ENCODE results near the gene DCP1B. TPM values are rescaled to one million over a fixed set of nuclear protein-coding genes. Genes with fewer than 3 reads are reported as not detected.

DCP1B gene
- total RNA-seq, 1 donor from 2014 or later, result 13.6 TPM

DNA sequence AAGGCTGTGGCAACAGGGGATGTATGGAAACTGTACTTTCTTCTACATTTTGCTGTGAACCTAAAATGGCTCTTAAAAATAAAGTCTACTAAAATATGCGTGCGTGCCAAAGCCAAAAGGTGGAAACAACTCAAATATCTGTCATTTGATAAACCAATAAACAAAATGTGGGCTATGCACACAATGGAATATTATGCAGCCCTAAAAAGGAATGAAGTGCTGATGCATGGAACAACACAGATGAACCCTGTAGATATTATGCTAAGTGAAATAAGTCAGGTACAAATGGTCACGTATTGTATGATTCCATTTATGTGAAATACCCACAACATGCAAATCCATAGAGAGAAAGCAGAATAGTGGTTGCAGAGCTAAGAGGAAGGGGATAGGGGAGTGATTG is 93.8 kb downstream of the DCP1B start:
- TF ChIP-seq, protein P1, sequence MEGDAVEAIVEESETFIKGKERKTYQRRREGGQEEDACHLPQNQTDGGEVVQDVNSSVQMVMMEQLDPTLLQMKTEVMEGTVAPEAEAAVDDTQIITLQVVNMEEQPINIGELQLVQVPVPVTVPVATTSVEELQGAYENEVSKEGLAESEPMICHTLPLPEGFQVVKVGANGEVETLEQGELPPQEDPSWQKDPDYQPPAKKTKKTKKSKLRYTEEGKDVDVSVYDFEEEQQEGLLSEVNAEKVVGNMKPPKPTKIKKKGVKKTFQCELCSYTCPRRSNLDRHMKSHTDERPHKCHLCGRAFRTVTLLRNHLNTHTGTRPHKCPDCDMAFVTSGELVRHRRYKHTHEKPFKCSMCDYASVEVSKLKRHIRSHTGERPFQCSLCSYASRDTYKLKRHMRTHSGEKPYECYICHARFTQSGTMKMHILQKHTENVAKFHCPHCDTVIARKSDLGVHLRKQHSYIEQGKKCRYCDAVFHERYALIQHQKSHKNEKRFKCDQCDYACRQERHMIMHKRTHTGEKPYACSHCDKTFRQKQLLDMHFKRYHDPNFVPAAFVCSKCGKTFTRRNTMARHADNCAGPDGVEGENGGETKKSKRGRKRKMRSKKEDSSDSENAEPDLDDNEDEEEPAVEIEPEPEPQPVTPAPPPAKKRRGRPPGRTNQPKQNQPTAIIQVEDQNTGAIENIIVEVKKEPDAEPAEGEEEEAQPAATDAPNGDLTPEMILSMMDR (IDR thresholded peaks at IDR 0.05; ENCODE audit: unreplicated experiment), result no peak
- no peak overlapping the region for H3K27ac Mint-ChIP-seq (ENCODE audit: unreplicated experiment)
- H3K36me3 Mint-ChIP-seq (ENCODE audit: low read depth, unreplicated experiment), result no peaks in the 10 kb centered on the region
- no peaks in the 10 kb centered on the region for H3K9me3 Mint-ChIP-seq (ENCODE audit: unreplicated experiment)
- peaks cover 11% of the 10 kb centered on the region for H3K4me1 Mint-ChIP-seq (ENCODE audit: unreplicated experiment)
- peaks cover 3% of the 10 kb centered on the region for H3K27me3 Mint-ChIP-seq (ENCODE audit: unreplicated experiment)
- DNase-seq (ENCODE audit: low spot score), result no peak
- no peak overlapping the region for H3K4me3 Mint-ChIP-seq (ENCODE audit: unreplicated experiment)

DNA sequence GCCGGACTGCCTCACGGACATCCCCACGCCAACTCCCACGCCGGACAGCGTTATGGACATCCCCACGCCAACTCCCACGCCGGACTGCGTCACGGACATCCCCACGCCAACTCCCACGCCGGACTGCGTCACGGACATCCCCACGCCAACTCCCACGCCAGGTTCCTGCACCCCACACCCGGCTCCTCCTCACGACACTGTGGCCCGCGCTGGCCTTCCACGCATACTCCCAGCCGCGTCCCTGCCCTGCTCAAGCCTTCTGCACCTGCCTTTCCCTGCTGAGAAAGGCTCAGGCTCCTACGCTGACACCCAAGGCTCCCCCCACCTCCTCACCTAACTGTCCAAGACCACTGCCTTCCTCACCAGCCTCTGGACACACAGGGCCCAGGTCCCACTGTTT is 95.5 kb downstream of the DCP1B start:
- Mint-ChIP-seq H3K4me3 (ENCODE audit: unreplicated experiment) (no peak overlapping the region), H3K36me3 (ENCODE audit: low read depth, unreplicated experiment) (no peaks in the 10 kb centered on the region), H3K27ac (ENCODE audit: unreplicated experiment) (no peak overlapping the region)

GRCh38 chr12:1907652-1908611 is 96.3 kb downstream of the DCP1B start:
- TF ChIP-seq, protein P1 (IDR thresholded peaks at IDR 0.05; ENCODE audit: unreplicated experiment), result no peak
- H3K36me3 Mint-ChIP-seq (ENCODE audit: low read depth, unreplicated experiment), result no peaks in the 10 kb centered on the region
- H3K27ac Mint-ChIP-seq (ENCODE audit: unreplicated experiment), result no peak overlapping the region
- H3K4me1 Mint-ChIP-seq (ENCODE audit: unreplicated experiment), result peaks cover 7% of the 10 kb centered on the region
- no peak for DNase-seq (ENCODE audit: low spot score)
- no peaks in the 10 kb centered on the region for H3K27me3 Mint-ChIP-seq (ENCODE audit: unreplicated experiment)
- no peak overlapping the region for H3K4me3 Mint-ChIP-seq (ENCODE audit: unreplicated experiment)
- H3K9me3 Mint-ChIP-seq (ENCODE audit: unreplicated experiment), result no peaks in the 10 kb centered on the region

More for the DNA sequence above, 95.5 kb downstream of the DCP1B start:
- Mint-ChIP-seq H3K9me3 (ENCODE audit: unreplicated experiment) (no peaks in the 10 kb centered on the region), H3K4me1 (ENCODE audit: unreplicated experiment) (peaks cover 11% of the 10 kb centered on the region), H3K27me3 (ENCODE audit: unreplicated experiment) (no peaks in the 10 kb centered on the region)
- TF ChIP-seq, protein P1 (IDR thresholded peaks at IDR 0.05; ENCODE audit: unreplicated experiment), result no peak
- DNase-seq (ENCODE audit: low spot score), result no peak

- Mint-ChIP-seq H3K27ac (ENCODE audit: unreplicated experiment) (no peak overlapping the region), H3K36me3 (ENCODE audit: low read depth, unreplicated experiment) (no peaks in the 10 kb centered on the region), H3K27me3 (ENCODE audit: unreplicated experiment) (no peaks in the 10 kb centered on the region), H3K4me3 (ENCODE audit: unreplicated experiment) (no peak overlapping the region), H3K9me3 (ENCODE audit: unreplicated experiment) (no peaks in the 10 kb centered on the region), H3K4me1 (ENCODE audit: unreplicated experiment) (no peaks in the 10 kb centered on the region)
- DNase-seq (ENCODE audit: low spot score), result no peak
- TF ChIP-seq, protein P1 (IDR thresholded peaks at IDR 0.05; ENCODE audit: unreplicated experiment), result no peak
Observed at GRCh38 chr12:1906579-1906978, 97.7 kb downstream of the DCP1B start.

DNA sequence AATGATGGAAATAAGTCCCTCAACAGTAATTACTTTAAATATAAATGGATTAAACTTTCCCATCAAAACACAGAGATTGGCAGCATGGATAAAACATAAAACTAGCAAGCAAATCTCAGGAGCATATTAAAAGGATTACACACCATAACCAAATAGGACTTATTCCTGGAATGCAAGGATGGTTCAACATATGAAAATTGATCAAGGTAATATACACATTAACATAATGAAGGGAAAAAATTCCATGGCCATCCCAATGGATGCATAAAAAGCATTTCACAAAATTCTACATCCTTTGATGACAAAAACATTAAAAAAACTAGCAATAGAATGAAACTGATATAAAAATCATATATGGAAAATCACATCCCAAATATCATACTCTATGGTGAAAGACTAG is 99.4 kb downstream of the DCP1B start:
- H3K27ac Mint-ChIP-seq (ENCODE audit: unreplicated experiment), result no peak overlapping the region
- no peaks in the 10 kb centered on the region for H3K27me3 Mint-ChIP-seq (ENCODE audit: unreplicated experiment)
- no peaks in the 10 kb centered on the region for H3K9me3 Mint-ChIP-seq (ENCODE audit: unreplicated experiment)
- no peak overlapping the region for H3K4me3 Mint-ChIP-seq (ENCODE audit: unreplicated experiment)
- H3K36me3 Mint-ChIP-seq (ENCODE audit: low read depth, unreplicated experiment), result no peaks in the 10 kb centered on the region
- H3K4me1 Mint-ChIP-seq (ENCODE audit: unreplicated experiment), result no peaks in the 10 kb centered on the region
- TF ChIP-seq, protein P1 (IDR thresholded peaks at IDR 0.05; ENCODE audit: unreplicated experiment), result no peak
- DNase-seq (ENCODE audit: low spot score), result no peak
